ENCODE results near the gene FNDC7. TPM values are rescaled to one million over a fixed set of nuclear protein-coding genes. Genes with fewer than 3 reads are reported as not detected.

FNDC7 gene
- total RNA-seq, 1 experiment from 2014 or later = 0.05 TPM

DNA sequence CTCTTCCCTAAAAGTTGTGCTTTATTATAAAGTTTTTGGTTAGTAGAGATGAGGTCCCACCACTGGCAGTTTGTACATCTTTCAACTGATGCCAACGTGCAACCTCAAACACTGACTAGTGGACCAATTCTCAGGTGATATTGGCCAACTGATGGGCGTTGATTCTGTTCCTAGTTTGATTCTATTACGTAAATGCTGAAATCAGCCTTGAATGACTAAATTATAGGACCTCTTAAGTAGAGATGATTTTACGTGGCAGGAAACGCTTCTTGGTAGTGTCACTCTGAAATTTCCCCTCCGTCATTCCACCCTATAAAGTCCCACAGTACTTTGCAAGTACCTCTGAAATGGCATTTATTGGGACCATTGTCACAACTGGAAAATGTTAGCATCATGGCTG, 8.8 kb upstream of the FNDC7 start:
- ATAC-seq = no peak
- ChIA-PET CTCF (no interaction called here), POLR2A (no interaction called here)

DNA sequence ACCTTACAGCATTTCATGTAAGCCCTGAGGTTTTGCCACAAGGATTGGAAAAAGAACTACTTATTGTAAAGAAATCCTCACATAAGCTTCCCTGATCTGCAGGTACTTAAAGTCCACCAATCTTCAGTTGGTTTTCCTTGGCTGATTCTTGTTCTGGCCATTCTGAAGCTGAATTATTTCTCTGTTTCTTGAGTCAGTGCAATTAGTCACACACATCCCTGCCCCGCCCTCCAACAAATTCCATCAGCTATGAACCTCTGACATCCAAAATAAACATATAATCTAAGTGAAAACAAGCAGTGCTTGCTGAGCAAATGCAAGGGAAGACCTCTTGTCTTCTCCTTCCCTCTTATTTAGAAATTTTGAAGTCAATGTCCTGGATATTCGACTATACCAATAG, 8.2 kb upstream of the FNDC7 start:
- peak; percentile 64 for ATAC-seq
- no peak for TF ChIP-seq SIN3A (IDR thresholded peaks at IDR 0.05; ENCODE audit: borderline replicate concordance, insufficient read depth, low read depth, low read length)
- TF ChIP-seq, protein P1, sequence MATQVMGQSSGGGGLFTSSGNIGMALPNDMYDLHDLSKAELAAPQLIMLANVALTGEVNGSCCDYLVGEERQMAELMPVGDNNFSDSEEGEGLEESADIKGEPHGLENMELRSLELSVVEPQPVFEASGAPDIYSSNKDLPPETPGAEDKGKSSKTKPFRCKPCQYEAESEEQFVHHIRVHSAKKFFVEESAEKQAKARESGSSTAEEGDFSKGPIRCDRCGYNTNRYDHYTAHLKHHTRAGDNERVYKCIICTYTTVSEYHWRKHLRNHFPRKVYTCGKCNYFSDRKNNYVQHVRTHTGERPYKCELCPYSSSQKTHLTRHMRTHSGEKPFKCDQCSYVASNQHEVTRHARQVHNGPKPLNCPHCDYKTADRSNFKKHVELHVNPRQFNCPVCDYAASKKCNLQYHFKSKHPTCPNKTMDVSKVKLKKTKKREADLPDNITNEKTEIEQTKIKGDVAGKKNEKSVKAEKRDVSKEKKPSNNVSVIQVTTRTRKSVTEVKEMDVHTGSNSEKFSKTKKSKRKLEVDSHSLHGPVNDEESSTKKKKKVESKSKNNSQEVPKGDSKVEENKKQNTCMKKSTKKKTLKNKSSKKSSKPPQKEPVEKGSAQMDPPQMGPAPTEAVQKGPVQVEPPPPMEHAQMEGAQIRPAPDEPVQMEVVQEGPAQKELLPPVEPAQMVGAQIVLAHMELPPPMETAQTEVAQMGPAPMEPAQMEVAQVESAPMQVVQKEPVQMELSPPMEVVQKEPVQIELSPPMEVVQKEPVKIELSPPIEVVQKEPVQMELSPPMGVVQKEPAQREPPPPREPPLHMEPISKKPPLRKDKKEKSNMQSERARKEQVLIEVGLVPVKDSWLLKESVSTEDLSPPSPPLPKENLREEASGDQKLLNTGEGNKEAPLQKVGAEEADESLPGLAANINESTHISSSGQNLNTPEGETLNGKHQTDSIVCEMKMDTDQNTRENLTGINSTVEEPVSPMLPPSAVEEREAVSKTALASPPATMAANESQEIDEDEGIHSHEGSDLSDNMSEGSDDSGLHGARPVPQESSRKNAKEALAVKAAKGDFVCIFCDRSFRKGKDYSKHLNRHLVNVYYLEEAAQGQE (IDR thresholded peaks at IDR 0.05; ENCODE audit: insufficient read depth in 1 of 2, low read depth in 2 of 2, low read length in 1 of 2) = no peak
- no peak for TF ChIP-seq TCF7L2 (IDR thresholded peaks at IDR 0.05; ENCODE audit: low read depth, low read length)
- TF ChIP-seq, protein P2, sequence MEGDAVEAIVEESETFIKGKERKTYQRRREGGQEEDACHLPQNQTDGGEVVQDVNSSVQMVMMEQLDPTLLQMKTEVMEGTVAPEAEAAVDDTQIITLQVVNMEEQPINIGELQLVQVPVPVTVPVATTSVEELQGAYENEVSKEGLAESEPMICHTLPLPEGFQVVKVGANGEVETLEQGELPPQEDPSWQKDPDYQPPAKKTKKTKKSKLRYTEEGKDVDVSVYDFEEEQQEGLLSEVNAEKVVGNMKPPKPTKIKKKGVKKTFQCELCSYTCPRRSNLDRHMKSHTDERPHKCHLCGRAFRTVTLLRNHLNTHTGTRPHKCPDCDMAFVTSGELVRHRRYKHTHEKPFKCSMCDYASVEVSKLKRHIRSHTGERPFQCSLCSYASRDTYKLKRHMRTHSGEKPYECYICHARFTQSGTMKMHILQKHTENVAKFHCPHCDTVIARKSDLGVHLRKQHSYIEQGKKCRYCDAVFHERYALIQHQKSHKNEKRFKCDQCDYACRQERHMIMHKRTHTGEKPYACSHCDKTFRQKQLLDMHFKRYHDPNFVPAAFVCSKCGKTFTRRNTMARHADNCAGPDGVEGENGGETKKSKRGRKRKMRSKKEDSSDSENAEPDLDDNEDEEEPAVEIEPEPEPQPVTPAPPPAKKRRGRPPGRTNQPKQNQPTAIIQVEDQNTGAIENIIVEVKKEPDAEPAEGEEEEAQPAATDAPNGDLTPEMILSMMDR (IDR thresholded peaks at IDR 0.05) = no peak
- no peak for TF ChIP-seq POLR2AphosphoS5 (IDR thresholded peaks at IDR 0.05; ENCODE audit: low read depth, low read length)
- peaks cover 15% of the 10 kb centered on the region; the same call in 1 of the 2 replicates for H3K36me3 ChIP-seq (ENCODE audit: control insufficient read depth, insufficient read depth, low read length)
- ChIA-PET POLR2A (no interaction called here), CTCF (no interaction called here)
- H3K9me3 ChIP-seq (ENCODE audit: control insufficient read depth, insufficient read depth, low read depth, low read length) = no peaks in the 10 kb centered on the region
- no peak overlapping the region for H3K4me3 ChIP-seq (ENCODE audit: low read depth in 2 of 2, low read length in 2 of 2)
- intact Hi-C loops (cut with micrococcal nuclease; ENCODE audit: unreplicated experiment) (no loop called here), in situ Hi-C loops (cut with HindIII; ENCODE audit: low pct_unique_long_range_greater_than_20kb, low sequenced_read_pairs) (no loop called here)
- H3K27me3 ChIP-seq (ENCODE audit: control insufficient read depth, insufficient read depth, low read length) = no peaks in the 10 kb centered on the region
- no TSS peak for BruUV-seq (replicated peaks)
- H3K4me1 ChIP-seq (ENCODE audit: control insufficient read depth, insufficient read depth, low read length) = no peaks in the 10 kb centered on the region
- no peak overlapping the region for H3K27ac ChIP-seq (ENCODE audit: low read length)
- DNase-seq (ENCODE audit: low read depth, low spot score) = no peak

More for the DNA sequence above, 8.8 kb upstream of the FNDC7 start:
- no peak for DNase-seq (ENCODE audit: low read depth, low spot score)
- Histone ChIP-seq H3K4me3 (ENCODE audit: low read depth in 2 of 2, low read length in 2 of 2) (no peak overlapping the region), H3K4me1 (ENCODE audit: control insufficient read depth, insufficient read depth, low read length) (no peaks in the 10 kb centered on the region), H3K9me3 (ENCODE audit: control insufficient read depth, insufficient read depth, low read depth, low read length) (no peaks in the 10 kb centered on the region), H3K27ac (ENCODE audit: low read length) (no peak overlapping the region), H3K36me3 (ENCODE audit: control insufficient read depth, insufficient read depth, low read length) (peaks cover 21% of the 10 kb centered on the region; the same call in 1 of the 2 replicates), H3K27me3 (ENCODE audit: control insufficient read depth, insufficient read depth, low read length) (no peaks in the 10 kb centered on the region)
- BruUV-seq (replicated peaks) = no TSS peak
- in situ Hi-C loops (cut with HindIII; ENCODE audit: low pct_unique_long_range_greater_than_20kb, low sequenced_read_pairs) = no loop called here
- TF ChIP-seq, protein P1 (IDR thresholded peaks at IDR 0.05; ENCODE audit: insufficient read depth in 1 of 2, low read depth in 2 of 2, low read length in 1 of 2) = no peak
- no peak for TF ChIP-seq SIN3A (IDR thresholded peaks at IDR 0.05; ENCODE audit: borderline replicate concordance, insufficient read depth, low read depth, low read length)
- no peak for TF ChIP-seq POLR2AphosphoS5 (IDR thresholded peaks at IDR 0.05; ENCODE audit: low read depth, low read length)
- TF ChIP-seq, protein P2 (IDR thresholded peaks at IDR 0.05) = no peak
- no peak for TF ChIP-seq TCF7L2 (IDR thresholded peaks at IDR 0.05; ENCODE audit: low read depth, low read length)
- intact Hi-C loops (cut with micrococcal nuclease; ENCODE audit: unreplicated experiment) = no loop called here
